SK-N-SH (cell line): Measurements from ENCODE around the gene ELL3. TPM values are rescaled to one million over a fixed set of nuclear protein-coding genes. Genes with fewer than 3 reads are reported as not detected.

Experiments
- CTCF ChIA-PET: fragments of 300-600, 350-600 bp; formaldehyde crosslinking; extraction: SDS; loops from one replicate; lab custom pipeline; 2021; lab: Yijun Ruan, JAX
- POLR2A ChIA-PET: fragments of 350-600 bp; sonication (Branson Sonifier 250); formaldehyde crosslinking; extraction: SDS; loops from one replicate; lab custom pipeline; 2020; ENCODE audit warnings: antibody characterized with exemption, inconsistent platforms; lab: Yijun Ruan, JAX
- DNase-seq: peaks from one replicate; pipeline ENCODE4 v3.0.0; 2012
- H2AFZ ChIP-seq: fragments of 200-600 bp; sonication (generic); 2 replicates; pipeline ENCODE4 v1.8.1; 2016; ENCODE audit warnings: antibody characterized with exemption, mild to moderate bottlenecking, low read depth
- H3F3A ChIP-seq: fragments of 200-600 bp; sonication (generic); replicated peaks from 2 replicates; pipeline ENCODE3; 2016; ENCODE audit warnings: antibody characterized with exemption, mild to moderate bottlenecking; ENCODE audit not compliant: insufficient read depth
- H3K27ac ChIP-seq, 2 experiments: fragments of 200-500 bp in 1 of 2; fragments of 200-600 bp in 1 of 2; sonication (Bioruptor generic) in 1 of 2; sonication (generic), shearing (Covaris generic) in 1 of 2; 2 replicates each; pipeline versions ENCODE4 v1.5.1 to v1.6.1; 2014 to 2016; ENCODE audit warnings: low read depth in 2 of 2, inconsistent platforms in 1 of 2, low read length in 1 of 2, mild to moderate bottlenecking in 1 of 2, mixed read lengths in 1 of 2
- H3K27me3 ChIP-seq: fragments of 200-600 bp; sonication (generic), shearing (Covaris generic); 2 replicates; pipeline ENCODE4 v1.6.1; 2016; ENCODE audit warnings: mixed run types; ENCODE audit not compliant: insufficient read depth
- H3K36me3 ChIP-seq, 2 experiments: fragments of 200-500 bp in 1 of 2; fragments of 200-600 bp in 1 of 2; sonication (Bioruptor generic) in 1 of 2; sonication (generic) in 1 of 2; replicated peaks in 1 of 2; 2 replicates each; pipeline versions ENCODE3 to v1.5.1; 2014 to 2016; ENCODE audit warnings: low read length in 1 of 2, mild to moderate bottlenecking in 1 of 2; ENCODE audit not compliant: insufficient read depth in 2 of 2, control insufficient read depth in 1 of 2
- H3K4me1 ChIP-seq, 2 experiments: fragments of 200-500 bp in 1 of 2; fragments of 200-600 bp in 1 of 2; sonication (Bioruptor generic) in 1 of 2; sonication (generic), shearing (Covaris generic) in 1 of 2; 2 replicates each; pipeline versions ENCODE4 v1.5.1 to v1.6.1; 2014 to 2016; ENCODE audit warnings: low read depth in 1 of 2, low read length in 1 of 2, mixed run types in 1 of 2; ENCODE audit not compliant: insufficient read depth in 2 of 2, control insufficient read depth in 1 of 2
- H3K4me2 ChIP-seq: fragments of 200-600 bp; sonication (generic), shearing (Covaris generic); 2 replicates; pipeline ENCODE4 v1.6.1; 2017; ENCODE audit warnings: mixed run types
- H3K4me3 ChIP-seq, 2 experiments: fragments of 200-500 bp in 1 of 2; fragments of 200-600 bp in 1 of 2; sonication (Bioruptor generic) in 1 of 2; sonication (generic), shearing (Covaris generic) in 1 of 2; 2 replicates each; pipeline versions ENCODE4 v1.5.1 to v1.8.1; 2014 to 2016; ENCODE audit warnings: low read depth in 2 of 2, inconsistent platforms in 1 of 2, low read length in 1 of 2, mild to moderate bottlenecking in 1 of 2, mixed read lengths in 1 of 2, moderate library complexity in 1 of 2
- H3K79me2 ChIP-seq: fragments of 200-600 bp; sonication (generic); 2 replicates; pipeline ENCODE4 v1.8.1; 2017; ENCODE audit warnings: mild to moderate bottlenecking; ENCODE audit not compliant: insufficient read depth
- H3K9ac ChIP-seq: fragments of 200-600 bp; sonication (generic); 2 replicates; pipeline ENCODE4 v1.6.1; 2017; ENCODE audit warnings: mixed run types
- H3K9me2 ChIP-seq: fragments of 200-600 bp; sonication (generic); 2 replicates; pipeline ENCODE4 v1.6.1; 2017; ENCODE audit warnings: mixed run types
- H3K9me3 ChIP-seq: fragments of 200-600 bp; sonication (generic); 2 replicates; pipeline ENCODE4 v1.6.1; 2017; ENCODE audit warnings: mixed run types, mild to moderate bottlenecking, moderate library complexity
- H4K20me1 ChIP-seq: fragments of 200-600 bp; sonication (generic); 2 replicates; pipeline ENCODE4 v1.6.1; 2017; ENCODE audit warnings: mild to moderate bottlenecking, mixed run types; ENCODE audit not compliant: insufficient read depth
- CHD2 ChIP-seq: fragments of 150-350 bp; IDR thresholded peaks from 2 replicates; pipeline ENCODE4 v1.6.1; 2018; ENCODE audit warnings: low read length; ENCODE audit not compliant: partially characterized antibody
- CTCF ChIP-seq: fragments of 200-600 bp; sonication (generic); IDR thresholded peaks from 2 replicates; pipeline ENCODE4 v1.6.1; 2017; ENCODE audit warnings: antibody characterized with exemption, mild to moderate bottlenecking, moderate library complexity
- EZH2phosphoT487 ChIP-seq: fragments of 200-600 bp; sonication (generic); IDR thresholded peaks from 2 replicates; pipeline ENCODE4 v1.6.1; 2017; ENCODE audit warnings: low read depth, mixed run types, mild to moderate bottlenecking, antibody characterized with exemption, moderate library complexity, borderline replicate concordance
- FOSL2 ChIP-seq: IDR thresholded peaks from 2 replicates; pipeline ENCODE4 v1.4.0; 2012; ENCODE audit warnings: low read depth, mild to moderate bottlenecking, moderate library complexity, borderline replicate concordance
- GATA2 ChIP-seq: sonication (generic); formaldehyde crosslinking; IDR thresholded peaks from 2 replicates; pipeline ENCODE4 v1.5.0; 2020; ENCODE audit warnings: mild to moderate bottlenecking, missing genetic modification reagents
- JUND ChIP-seq: IDR thresholded peaks from 2 replicates; pipeline ENCODE4 v1.4.0; 2012
- MAX ChIP-seq: IDR thresholded peaks from 2 replicates; pipeline ENCODE4 v1.4.0; 2012; ENCODE audit warnings: low read depth
- NFIC ChIP-seq: IDR thresholded peaks from 2 replicates; pipeline ENCODE4 v1.4.0; 2012; ENCODE audit warnings: borderline replicate concordance
- NRF1 ChIP-seq: IDR thresholded peaks from 2 replicates; pipeline ENCODE4 v1.6.1; 2012; ENCODE audit warnings: low read depth, mild to moderate bottlenecking, low read length
- PBX3 ChIP-seq: IDR thresholded peaks from 2 replicates; pipeline ENCODE4; 2012
- RXRA ChIP-seq: IDR thresholded peaks from 2 replicates; pipeline ENCODE4 v1.4.0; 2012; ENCODE audit warnings: low read depth, mild to moderate bottlenecking, borderline replicate concordance
- TEAD4 ChIP-seq: IDR thresholded peaks from 2 replicates; pipeline ENCODE4 v1.4.0; 2012; ENCODE audit warnings: mild to moderate bottlenecking, borderline replicate concordance; ENCODE audit not compliant: insufficient read depth
- WGBS: methylation state at CpG from one replicate; pipeline ENCODE4 v1.1.6; 2017; ENCODE audit warnings: low lambda C conversion rate; 5-methylcytosine and 5-hydroxymethylcytosine counted together
- polyA plus RNA-seq, 3 experiments: library from polyadenylated mRNA; depleted of rRNA; stranded (reverse); fragments of >200 nt; gene quantifications; 2 replicates each; pipeline ENCODE4 v1.2.3, GENCODE V29; 2012
- TF ChIP-seq, protein P1 (sequence below): fragments of 150-350 bp; IDR thresholded peaks from 2 replicates; pipeline ENCODE4 v1.6.1; 2016; ENCODE audit warnings: mild to moderate bottlenecking, low read depth, low read length

The ELL3 gene
- polyA plus RNA-seq, 1 of the 3 experiments (the other 2 are of a cell fraction): 0.67 TPM

GRCh38 chr15:43762824-43763223 lies 13.9 kb downstream of the ELL3 start:
- WGBS: 59% methylated on average over 6 of the region's 6 CpGs
- CTCF ChIA-PET: no interaction called here
- TF ChIP-seq JUND: 0 out of 2 replicates have a peak, but pooled peaks have one; percentile 3
- TF ChIP-seq GATA2 (CRISPR knock-in tag): no peak
- peak; percentile 20; the same call in 1 of the 2 replicates for TF ChIP-seq PBX3
- TF ChIP-seq NRF1: no peak
- peak; percentile 14; the same call in 1 of the 2 replicates for TF ChIP-seq FOSL2
- TF ChIP-seq CHD2: no peak
- no peak for TF ChIP-seq CTCF
- no peak for TF ChIP-seq RXRA
- TF ChIP-seq, all 33 proteins: peak for 3
- no peak overlapping the region for H2AFZ ChIP-seq
- no peak overlapping the region for H3K9ac ChIP-seq
- H3K4me1 ChIP-seq: no peaks in the 10 kb centered on the region
- H3K79me2 ChIP-seq: peaks cover 19% of the 10 kb centered on the region
- no peak for DNase-seq
- POLR2A ChIA-PET: no interaction called here
- H3F3A ChIP-seq: peaks cover 17% of the 10 kb centered on the region
- H3K27ac ChIP-seq: peak overlapping the region; percentile 11 to 72; a peak in 3 of 4 replicates
- H3K4me2 ChIP-seq: no peak overlapping the region
- no peaks in the 10 kb centered on the region for H3K9me2 ChIP-seq
- no peak overlapping the region for H3K4me3 ChIP-seq
- no peaks in the 10 kb centered on the region for H3K9me3 ChIP-seq
- no peaks in the 10 kb centered on the region for H3K27me3 ChIP-seq
- H3K36me3 ChIP-seq: peaks cover 49 to 80% of the 10 kb centered on the region in 2 experiments
- no peaks in the 10 kb centered on the region; the same call in 1 of the 2 replicates for H4K20me1 ChIP-seq

GRCh38 chr15:43751885-43752284 lies 24.9 kb downstream of the ELL3 start:
- Histone ChIP-seq H3K9me3 (no peaks in the 10 kb centered on the region), H3K27me3 (no peaks in the 10 kb centered on the region), H3K4me2 (no peak overlapping the region), H3K9me2 (no peaks in the 10 kb centered on the region), H4K20me1 (peaks cover 84% of the 10 kb centered on the region), H3K9ac (no peak overlapping the region), H2AFZ (no peak overlapping the region), H3F3A (no peaks in the 10 kb centered on the region), H3K27ac (no peak overlapping the region)
- no peak for DNase-seq
- ChIA-PET POLR2A (no interaction called here), CTCF (interaction anchor here (2.3 kb wide), 1 partner anchor 18 kb away, joined by 8 read pairs; no protein-coding TSS in a partner anchor)
- 93% methylated on average over 6 of the region's 6 CpGs for whole genome bisulfite sequencing
- TF ChIP-seq TEAD4: no peak
- no peak for TF ChIP-seq EZH2phosphoT487
- TF ChIP-seq FOSL2: no peak
- no peak for TF ChIP-seq MAX
- TF ChIP-seq NFIC: no peak
- TF ChIP-seq, protein P1, sequence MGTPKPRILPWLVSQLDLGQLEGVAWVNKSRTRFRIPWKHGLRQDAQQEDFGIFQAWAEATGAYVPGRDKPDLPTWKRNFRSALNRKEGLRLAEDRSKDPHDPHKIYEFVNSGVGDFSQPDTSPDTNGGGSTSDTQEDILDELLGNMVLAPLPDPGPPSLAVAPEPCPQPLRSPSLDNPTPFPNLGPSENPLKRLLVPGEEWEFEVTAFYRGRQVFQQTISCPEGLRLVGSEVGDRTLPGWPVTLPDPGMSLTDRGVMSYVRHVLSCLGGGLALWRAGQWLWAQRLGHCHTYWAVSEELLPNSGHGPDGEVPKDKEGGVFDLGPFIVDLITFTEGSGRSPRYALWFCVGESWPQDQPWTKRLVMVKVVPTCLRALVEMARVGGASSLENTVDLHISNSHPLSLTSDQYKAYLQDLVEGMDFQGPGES: no peak
- TF ChIP-seq, all 33 proteins: peak for 0
- Histone ChIP-seq H3K79me2 (peaks cover 100% of the 10 kb centered on the region), H3K4me3 (no peak overlapping the region), H3K4me1 (peaks cover 0 to 8% of the 10 kb centered on the region in 2 experiments; a peak in 2 of 4 replicates), H3K36me3 (peaks cover 24 to 41% of the 10 kb centered on the region in 2 experiments)
